HG03159 (cell line): ENCODE data around the gene HSD17B14.
"Not testable (repeated sequence)": the region's sequence is repeated elsewhere in the genome, so short reads cannot be mapped to it uniquely, and the experiment has no call there.

Source experiments
- ATAC-seq: cut with Tn5 transposase; IDR thresholded peaks from one replicate; pipeline ENCODE4 v1.9.1; 2021; ENCODE audit warnings: mild to moderate bottlenecking, moderate library complexity; ENCODE audit not compliant: unreplicated experiment

Gene HSD17B14

GRCh38 chr19:48768171-48768753, 68.0 kb downstream of the HSD17B14 start:
- ATAC-seq: not testable (repeated sequence)

GRCh38 chr19:48765816-48766215, 70.5 kb downstream of the HSD17B14 start:
- ATAC-seq: not testable (repeated sequence)
